Stimulated activated CD4-positive, alpha-beta T cell treated with anti-CD3 and anti-CD28 coated beads, Interleukin-1b, Interleukin-23, amount 100 ng/mL, for 1 hour (primary cell): ENCODE data around the gene C9orf153.
"Not testable (repeated sequence)": the region's sequence is repeated elsewhere in the genome, so short reads cannot be mapped to it uniquely, and the experiment has no call there.

Experiments
- DNase-seq, 2 donors: peaks; one replicate each; pipeline ENCODE4 v3.0.0-alpha.2; 2020; ENCODE audit warnings: low read depth in 2 of 2

Gene C9orf153

DNA sequence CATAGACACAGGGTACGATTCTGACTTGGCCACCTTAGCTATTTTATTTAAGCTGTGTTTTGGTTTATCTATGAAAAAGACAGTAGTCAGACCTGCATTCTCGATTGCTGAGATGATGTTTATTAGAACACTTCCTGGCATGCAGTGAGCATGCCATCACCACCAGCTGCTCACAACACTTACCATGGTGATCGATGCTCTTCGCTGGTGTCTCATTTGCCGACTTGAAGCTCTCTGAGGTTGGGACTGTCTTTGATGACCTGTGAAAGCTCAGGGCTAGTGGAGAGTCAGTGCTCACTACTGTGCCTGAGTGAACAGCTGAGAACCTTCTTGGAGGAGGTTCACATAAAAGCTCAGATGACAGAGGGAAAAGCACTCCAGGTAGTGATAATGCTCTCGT, 4.4 kb upstream of the C9orf153 start:
- DNase-seq = no peak

DNA sequence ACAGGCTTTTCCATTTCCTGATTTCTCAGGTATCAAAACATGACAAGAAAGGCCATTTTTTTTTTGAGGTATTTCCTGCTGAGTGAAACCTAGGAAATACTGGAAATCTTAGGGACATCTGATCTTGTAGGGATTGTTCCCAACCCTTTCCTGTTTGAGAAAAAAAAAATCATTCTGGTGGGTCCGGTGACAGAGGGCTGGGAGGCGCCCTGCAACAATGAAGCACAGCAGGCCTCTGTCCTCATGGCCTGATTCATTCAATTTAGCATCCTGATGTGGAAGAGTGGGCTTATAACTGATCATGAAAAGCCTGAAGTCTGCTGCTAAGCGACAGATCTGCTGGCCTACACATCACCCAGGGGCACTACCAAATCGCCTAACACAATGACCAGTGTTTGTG, 3.0 kb upstream of the C9orf153 start:
- DNase-seq = no peak

DNA sequence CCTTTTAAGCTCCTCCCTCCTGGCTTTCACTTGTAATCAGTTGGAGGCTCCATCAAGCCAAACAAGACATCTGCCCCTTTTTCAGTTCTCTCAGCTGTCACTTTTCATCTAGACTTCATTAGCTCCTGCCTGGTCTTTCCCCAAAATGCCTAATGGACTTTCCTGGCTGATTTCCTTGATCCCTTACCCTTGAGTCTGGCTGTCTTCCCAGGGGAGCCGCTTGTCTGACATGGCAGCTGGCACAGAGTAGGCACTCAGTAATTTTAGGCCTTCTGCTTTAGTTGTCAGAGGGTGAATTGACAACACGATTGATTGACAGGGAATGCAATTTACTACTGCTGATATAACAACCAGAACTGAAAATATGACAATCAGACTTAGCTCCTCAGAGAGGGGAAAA, 2.1 kb downstream of the C9orf153 start:
- DNase-seq = no peak

DNA sequence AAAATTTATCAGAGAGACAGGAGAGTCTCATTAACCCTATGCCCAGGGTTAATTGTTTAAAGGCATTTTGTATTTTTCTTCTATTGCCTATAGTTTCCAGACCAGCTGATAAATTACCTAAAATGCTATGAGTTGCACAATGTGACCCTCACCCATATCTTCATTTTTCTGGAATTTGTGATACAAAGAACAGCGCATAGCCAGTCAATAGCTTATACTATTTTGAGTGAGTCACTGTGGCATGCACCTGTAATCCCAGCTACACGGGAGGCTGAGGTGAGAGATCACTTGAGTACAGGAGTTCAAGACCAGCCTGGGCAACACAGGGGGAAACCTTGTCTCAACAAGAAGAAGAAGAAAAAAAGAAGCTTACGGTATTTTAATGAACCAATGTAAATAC, 2.8 kb downstream of the C9orf153 start:
- DNase-seq = no peak

DNA sequence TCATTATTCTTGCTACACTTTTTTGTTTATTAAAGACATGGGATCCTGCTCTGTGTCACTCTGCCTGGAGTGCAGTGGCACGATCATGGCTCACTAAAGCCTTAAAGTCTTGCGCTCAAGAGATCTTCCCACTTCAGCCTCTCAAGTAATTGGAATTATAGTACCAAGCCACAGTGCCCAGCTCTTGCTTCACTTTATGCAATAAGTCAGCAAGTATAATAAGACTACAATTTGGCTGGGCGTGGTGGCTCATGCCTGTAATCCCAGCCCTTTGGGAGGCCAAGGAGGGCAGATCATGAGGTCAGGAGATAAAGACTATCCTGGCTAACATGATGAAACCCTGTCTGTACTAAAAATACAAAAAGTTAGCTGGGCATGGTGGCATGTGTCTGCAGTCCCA, 5.9 kb downstream of the C9orf153 start:
- DNase-seq = no peak

DNA sequence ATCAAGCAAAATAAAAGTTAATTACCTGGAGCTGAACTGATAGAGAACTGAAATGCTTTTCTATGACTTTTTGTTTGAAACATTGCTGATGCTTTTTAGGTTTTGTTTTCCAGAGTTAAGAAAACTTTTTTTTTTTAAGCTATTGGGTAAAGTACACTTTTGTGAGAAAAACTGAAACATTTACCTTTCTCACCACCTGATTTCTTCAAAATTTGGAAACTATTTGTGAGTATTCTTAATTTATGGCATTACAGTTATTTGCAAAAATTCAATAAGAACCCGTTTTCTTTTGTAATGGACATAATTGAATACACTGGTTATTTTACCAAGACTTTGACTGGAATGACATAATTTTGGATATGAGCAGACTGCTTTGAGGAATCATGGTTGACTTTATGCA, 6.6 kb downstream of the C9orf153 start:
- no peak for DNase-seq

DNA sequence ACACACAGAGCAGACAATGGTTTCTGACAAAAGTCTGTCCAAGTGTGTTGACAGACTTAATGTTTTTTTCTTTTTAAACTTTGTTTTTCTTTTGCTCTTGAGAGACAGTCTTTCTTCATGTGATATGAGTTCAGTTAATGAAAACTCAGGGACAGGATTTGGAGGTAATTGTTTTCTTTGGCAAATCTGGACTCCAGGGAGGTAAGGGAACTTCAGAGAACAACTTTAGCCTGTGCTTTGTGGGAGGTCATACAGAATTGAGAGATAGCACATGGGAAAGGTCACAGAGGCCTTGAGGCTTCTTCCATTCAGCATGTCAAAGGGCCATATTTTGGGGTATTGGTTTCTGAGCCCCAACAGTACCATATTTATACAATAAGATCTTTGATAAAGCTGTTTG, 9.3 kb downstream of the C9orf153 start:
- no peak for DNase-seq

DNA sequence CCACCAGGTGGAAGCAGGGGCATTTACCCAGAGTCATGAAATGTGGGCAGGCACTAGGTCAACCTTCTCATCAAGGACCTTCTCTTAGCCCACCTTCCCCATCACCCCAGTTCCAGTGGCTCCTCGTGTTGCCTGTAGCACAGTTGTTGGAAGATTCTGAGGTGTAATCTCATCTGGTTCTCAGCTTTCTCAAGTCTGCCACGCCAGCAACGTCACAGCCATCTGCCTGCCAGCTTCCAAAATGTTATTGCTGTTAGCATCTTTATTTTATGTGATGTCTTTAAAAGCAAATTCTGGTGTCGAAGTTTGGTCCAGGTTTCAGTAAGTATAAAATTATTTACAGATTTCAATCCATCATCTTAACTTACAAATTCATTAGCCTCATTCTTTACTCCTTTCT, 10.7 kb downstream of the C9orf153 start:
- no peak for DNase-seq

DNA sequence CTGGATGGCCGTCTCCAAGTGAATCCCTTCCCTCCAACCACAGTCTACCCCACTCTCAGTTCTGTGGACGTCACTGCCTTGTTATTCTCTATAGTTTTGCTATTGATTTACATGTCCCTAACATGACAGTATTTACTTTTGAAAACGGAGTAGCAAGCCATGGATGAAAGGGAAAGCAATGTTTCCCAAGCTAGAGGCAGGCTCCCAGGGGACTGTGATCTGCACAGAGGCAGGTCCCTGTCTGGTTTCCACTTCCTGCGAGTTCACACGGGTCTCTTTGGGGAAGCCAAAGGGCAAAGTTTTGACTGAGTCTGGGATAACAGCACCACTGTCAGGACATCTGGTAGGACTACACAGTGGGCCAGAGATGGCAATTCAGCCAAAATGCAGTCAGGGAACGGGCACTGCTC, 12.7 kb downstream of the C9orf153 start:
- DNase-seq = no peak

DNA sequence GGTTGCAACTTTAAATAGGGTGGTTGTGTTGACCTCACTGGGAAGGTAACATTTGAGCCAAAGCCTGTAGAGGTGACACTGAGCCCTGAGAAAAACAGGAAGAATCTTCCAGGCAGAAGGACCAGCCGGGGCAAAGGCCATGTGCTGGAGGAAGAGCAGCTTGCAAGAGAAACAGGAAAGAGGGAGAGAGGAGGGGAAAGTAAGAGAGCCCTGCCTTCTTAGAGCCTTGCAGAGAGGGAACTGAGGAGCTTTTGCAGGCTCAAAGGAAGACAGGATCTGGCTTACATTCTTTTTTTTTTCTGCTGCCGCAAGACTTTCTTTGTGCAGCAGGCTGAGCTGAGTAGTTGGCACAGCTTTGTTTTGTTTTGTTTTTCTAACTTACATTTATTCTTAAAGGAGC, 17.4 kb downstream of the C9orf153 start:
- DNase-seq = no peak

DNA sequence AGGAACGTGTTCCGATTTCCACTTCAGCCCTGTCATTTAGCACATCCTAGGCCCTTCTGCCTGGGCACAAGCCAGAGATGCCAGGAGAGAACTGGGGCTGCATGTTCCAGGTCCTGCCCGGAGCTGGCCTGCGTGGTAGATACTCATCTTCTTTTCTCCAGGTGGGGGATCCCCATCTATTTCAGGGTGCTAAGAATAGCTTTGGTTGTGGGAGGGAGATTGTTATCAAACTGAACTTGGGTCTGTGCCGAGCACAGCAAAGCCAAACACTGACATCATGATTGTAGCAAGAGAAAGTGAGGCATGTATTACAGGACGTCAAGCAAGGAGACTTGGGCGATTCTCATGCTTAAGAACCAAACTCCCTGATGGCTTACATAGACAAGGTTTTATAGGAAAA, 18.2 kb downstream of the C9orf153 start:
- DNase-seq = no peak

DNA sequence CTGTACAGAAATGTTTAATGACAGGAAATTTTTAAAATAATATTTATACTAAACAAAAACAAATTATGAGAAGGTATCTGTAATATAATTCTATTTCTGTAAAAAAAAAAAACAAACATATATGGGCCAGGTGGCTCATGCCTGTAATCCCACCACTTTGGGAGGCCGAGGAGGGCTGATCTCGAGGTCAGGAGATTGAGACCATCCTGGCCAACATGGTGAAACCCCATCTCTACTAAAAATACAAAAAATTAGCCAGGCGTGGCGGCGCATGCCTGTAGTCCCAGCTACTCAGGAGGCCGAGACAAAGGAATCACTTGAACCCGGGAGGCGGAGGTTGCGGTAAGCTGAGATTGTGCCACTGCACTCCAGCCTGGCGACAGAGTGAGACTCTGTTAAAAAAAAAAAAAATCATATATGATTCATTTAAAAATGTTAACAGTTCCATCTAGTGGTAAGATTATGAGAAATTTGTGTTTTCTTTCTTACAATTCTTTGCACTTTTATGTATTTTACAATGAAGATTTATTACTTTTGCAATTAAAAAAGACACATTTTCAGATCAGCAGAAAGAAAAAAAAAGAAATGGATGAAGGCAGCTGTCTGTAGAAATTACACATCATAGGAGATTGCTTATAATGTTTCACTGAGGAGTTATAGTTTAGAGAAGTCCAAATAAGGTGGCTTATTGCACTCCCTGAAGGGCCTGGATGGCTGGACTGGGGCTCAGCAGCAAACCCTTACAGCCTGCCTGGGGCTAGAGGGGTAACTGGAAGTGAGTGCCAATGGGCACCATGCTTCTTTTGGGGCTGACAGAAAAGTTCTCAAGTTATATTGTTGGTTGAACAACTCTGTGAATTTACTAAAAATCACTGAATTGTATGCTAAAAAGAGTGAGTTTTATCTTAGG, 20.3 kb downstream of the C9orf153 start:
- DNase-seq = no peak

DNA sequence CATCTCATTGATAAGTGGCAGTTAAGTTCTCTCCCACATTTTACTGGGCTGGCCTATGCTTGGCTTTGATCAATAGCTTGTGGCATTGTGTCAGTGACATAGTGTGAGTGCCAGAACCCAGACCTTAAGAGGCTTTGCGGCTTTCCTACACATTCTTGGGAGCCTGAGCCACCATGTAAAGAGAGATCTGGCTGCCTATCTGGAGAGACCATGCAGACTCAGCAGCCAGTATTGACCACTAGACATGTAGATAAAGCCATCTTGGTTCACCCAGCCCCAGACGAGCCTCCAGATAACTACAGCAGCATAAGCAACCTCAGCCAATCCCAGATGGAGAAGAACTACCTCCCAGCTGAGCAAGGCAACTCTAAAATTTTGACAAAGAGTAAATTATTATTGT, 28.6 kb downstream of the C9orf153 start:
- no peak for DNase-seq

DNA sequence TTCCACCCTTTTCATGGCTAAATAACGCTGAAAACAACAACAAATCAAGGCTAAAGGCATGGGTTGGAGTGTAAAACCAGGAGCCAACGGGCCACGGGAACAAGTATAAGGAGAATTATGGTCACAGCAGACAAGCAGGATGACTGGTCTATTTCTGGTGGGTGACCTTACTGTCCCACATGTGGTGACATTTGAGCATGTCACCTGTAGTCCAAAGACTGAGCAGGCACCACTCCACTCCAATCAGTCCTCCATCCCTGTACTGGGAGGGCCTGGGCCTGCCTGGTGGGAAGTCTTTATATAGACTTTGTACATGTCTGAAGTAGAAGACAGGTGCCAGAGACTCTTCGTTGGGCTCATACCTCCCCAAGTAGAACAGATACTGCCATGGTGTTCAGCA, 36.8 kb downstream of the C9orf153 start:
- DNase-seq = no peak

DNA sequence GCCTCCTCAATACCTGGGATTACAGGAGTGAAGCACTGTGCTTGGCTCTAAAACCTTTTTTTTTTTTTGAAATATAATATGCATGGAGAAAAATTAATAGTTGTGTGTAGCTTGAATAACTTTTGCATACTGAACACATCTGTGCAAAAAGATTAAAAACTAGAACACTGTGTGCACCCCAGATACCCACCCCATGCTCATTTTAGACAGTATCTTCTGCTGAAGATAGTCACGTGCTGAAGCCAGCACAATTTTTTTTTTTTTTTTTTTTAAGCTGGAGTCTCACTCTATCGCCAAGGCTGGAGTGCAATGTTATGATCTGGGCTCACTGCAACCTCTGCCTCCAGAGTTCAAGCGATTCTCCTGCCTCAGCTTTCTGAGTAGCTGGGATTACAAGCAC, 39.9 kb downstream of the C9orf153 start:
- DNase-seq = no peak

DNA sequence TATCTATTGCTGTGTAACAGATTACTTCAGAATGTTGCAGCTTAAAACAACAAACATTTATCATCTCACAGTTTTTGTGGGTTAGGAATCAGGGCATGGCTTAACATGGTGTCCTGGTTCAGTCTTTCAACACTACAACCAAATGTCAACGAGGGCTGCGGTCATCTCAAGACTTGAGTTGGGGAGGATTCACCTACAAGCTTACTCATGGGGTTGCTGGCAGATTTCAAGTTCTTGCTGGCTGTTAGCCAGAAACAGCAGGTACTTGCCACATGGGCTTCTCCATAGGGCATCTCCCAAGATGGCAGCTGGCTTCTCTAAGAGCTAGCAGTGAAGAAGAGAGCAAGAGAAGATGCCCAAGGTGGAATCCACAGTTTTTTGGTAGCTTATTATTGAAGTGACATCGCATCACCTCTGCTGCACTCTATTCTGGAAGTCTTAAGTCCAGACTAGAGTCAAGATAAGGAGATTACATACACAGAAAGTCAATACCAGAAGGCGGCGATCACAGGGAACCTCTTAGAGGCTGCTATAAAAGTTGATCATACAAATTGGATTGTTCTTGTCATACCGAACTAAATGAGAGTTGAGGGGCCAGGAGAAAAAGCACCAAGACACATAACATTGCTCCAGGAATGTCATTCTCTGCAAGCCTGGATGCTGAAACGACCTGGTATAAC, 42.2 kb downstream of the C9orf153 start:
- no peak for DNase-seq

DNA sequence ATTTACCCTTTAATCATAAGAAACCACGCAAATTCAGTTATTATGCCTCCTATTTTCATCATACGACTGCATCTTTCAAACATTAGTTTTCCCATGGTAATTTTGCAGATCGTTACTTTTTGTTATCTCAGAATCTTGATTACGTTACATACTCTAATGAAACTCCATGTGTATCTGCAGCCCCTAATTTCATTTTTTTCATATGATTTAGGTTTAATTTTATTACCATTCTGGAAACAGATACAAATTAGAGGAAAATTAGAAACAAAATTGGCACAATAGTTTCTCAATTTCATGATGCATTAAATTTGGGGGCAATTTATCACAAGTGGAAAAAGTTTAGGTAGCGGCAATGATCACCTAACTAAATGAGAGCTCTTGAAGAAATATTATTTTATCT, 52.3 kb downstream of the C9orf153 start:
- no peak for DNase-seq

DNA sequence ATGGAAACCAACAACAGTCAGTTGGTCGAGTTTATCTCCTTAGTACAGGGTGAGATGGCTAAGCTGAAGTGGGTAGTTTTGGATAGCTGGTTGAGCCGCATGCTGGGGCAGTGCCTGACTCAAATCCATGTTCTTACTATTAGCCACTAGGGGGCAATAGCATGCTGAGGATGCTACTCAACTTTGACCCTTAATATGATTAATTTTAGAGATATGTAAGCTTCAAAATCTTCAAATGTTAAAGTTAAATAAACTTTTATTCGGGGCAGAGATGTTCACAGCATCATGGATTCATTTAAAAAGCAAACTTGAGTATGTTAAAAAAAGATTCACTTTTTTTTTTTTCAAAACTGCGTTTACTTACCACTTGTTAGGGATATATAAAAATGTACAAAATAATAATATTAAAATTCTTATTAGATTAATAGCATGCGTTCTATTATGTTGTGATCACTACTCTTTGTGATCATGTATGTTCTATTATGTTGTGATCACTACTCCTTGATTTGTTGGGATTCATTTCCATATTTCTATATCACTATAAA, 57.0 kb downstream of the C9orf153 start:
- peak in 1 of 2 donors; percentile 2 for DNase-seq

DNA sequence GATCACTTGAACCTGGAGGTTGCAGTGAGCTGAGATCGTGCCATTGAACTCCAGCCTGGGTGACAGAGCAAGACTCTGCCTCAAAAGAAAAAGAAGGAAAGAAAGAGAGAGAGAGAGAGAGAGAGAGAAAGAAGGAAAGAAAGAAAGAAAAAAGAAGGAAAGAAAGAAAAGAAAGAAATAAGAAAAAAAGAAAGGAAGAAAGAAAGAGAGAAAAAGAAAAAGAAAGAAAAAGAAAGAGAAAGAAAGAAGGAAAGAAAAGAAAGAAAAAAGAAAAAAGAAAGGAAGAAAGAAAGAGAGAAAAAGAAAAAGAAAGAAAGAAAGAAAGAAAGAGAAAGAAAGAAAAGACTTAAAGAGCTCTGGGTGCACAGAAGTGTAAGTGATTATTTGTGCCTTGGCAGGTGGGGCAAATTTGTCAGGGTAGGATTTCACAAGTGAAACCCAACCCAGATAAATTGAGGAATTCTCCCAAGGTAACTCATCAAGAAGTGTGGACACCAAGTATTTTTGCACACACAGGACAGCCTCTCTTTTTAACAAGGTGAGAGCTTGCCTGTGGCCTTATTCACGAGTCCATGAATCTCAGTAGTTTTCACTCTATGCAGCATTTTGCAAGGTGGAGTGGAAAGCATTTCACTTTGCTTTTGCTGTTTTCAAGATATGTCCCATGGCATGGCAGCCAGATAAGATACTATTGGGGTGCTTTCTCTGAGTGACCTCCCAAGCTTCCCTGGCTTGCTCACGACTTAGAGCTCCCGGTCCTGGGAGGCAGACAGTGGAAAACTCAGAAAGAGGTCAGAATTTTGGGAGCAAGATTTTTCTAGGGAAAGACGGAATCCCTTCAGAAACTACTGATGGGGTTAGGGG, 57.8 kb downstream of the C9orf153 start:
- no peak for DNase-seq

DNA sequence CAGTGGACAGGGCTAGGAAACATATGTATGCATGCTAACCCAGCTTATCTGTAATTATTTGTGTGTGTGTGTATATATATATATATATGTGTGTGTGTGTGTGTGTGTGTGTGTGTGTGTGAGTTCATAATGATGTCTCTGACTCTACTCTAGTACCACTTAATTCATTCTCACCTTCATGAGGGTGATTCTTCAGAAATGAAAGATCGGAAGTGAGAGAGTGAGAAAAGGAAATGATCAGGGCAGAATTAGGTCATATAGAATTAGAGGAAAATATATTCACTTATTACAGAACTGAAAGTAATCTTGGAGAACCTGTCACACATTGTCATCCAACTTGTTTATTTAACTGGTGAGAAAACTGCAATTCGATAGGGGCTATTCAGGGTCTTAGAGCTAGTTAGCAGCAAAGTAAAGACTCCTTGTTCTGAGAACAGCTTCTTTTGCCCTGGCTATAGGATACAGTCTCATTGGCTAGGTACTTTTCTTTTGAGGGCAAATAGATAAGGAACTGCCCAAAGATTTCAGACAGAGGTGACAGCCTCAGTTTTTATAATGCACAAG, 58.8 kb downstream of the C9orf153 start:
- no peak for DNase-seq

DNA sequence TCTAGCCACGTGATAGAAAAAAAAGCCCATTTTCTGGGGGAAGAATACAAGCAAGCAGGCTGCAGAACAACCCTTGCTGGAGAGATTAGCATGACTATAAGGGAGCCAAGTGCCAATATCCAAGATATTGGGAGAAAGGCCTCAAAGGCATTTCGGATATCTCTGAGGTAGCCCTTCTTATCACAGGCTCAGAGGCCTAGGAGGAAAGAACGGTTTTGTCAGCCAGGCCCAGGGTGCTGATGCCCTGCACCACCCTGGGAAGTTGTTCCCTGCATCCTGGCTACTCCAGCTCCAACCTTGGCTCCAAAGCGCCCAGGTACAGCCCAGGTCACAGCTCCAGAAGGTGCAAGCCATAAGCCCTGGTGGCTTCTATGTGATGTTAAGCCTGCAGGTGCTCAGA, 66.4 kb downstream of the C9orf153 start:
- no peak for DNase-seq

DNA sequence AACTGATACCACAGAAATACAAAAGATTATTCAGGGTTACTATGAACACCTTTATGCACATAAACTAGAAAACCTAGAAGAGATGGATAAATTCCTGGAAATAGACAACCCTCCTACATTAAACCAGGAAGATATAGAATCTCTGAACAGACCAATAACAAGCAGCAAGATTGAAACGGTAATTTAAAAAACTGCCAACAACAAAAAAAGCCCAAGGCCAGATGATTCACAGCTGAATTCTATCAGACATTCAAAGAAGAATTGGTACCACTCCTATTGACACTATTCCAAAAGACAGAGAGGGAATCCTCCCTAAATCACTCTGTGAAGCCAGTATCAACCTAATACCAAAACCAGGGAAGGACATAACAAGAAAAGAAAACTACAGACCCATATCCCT, 68.8 kb downstream of the C9orf153 start:
- not testable (repeated sequence) for DNase-seq
